ENCODE data around the gene TUG1.

GRCh38 chr22:30946354-30946753, 22.7 kb upstream of the TUG1 start:
- TF ChIP-seq CTCF (IDR thresholded peaks at IDR 0.05) (no peak), POLR2A (IDR thresholded peaks at IDR 0.05) (no peak)

Data from heart left ventricle (tissue), 13 donors.